Fibroblast of skin of right biceps (primary cell): Measurements from ENCODE around the gene NR5A2.

Source experiments
- DNase-seq: peaks from one replicate; pipeline ENCODE4 v3.0.0-alpha.2; 2013

The NR5A2 gene

GRCh38 chr1:200128944-200129879 is 101.7 kb downstream of the NR5A2 start:
- no peak for DNase-seq

DNA sequence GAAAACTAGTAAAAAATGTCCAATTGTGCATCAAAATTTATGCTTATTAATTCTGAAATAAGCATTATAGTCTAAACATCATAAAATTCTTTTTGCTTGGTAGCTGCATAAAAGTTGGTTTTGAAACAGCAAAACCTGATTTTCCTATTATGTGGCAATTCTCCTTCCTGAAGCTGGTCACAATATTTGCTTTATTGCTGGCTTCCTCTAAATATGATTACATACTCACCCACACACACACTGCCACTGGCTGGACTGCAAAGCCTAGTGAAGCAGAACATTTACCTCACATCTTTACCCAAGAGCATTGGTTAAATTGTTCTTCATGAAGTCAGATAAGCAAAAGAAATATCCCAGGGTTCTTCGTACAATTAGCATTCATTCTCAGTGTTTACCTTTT is 103.0 kb downstream of the NR5A2 start:
- DNase-seq, result no peak

DNA sequence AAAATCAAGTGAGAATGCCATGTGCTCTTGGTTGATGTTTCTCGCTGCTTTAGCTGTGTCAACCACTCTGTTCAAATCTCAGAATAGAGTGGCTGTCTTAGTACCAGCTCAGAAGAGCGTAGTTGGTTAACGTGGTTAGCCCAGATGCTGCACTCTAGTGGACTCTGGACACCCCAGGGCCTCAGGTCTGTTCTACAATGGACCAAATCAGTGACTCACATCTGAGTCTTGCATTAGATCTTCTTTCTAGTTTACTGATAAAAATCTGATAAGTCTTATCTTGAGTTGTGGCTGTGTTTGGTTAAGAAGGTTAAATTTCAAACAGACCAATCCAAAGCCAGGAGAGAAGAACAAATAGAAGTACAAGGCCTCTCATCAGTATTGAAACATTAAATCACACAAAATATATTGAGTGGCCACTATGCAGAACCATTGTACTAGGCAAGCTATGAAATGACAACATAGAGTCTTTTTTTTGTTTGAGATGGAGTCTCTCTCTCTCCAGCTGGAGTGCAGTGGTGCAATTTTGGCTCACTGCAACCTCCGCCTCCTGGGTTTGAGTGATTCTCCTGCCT is 104.1 kb downstream of the NR5A2 start:
- peak; percentile 15 for DNase-seq

- DNase-seq, result no peak
Measured at GRCh38 chr1:200133123-200133522, 105.6 kb downstream of the NR5A2 start.

- no peak for DNase-seq
Measured at GRCh38 chr1:200134116-200134515, 106.6 kb downstream of the NR5A2 start.

DNA sequence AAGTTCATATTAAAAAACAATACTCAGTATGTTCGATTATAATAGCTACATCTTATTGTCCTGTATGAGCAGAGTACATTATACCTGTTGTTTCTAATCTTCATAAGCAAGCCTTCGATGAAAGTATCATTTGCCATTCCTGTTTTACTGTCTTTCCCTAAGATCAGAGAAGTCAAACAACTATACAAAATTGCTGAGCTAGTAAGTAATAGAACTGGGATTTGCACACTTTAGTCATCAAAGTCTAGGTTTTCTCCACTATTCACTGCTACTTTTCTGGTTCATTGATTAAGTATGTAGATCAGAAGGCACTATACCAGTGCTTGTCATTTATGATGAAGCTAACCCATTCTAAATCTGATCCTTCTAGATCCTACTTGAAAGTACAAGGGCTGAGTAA is 108.9 kb downstream of the NR5A2 start:
- no peak for DNase-seq

DNA sequence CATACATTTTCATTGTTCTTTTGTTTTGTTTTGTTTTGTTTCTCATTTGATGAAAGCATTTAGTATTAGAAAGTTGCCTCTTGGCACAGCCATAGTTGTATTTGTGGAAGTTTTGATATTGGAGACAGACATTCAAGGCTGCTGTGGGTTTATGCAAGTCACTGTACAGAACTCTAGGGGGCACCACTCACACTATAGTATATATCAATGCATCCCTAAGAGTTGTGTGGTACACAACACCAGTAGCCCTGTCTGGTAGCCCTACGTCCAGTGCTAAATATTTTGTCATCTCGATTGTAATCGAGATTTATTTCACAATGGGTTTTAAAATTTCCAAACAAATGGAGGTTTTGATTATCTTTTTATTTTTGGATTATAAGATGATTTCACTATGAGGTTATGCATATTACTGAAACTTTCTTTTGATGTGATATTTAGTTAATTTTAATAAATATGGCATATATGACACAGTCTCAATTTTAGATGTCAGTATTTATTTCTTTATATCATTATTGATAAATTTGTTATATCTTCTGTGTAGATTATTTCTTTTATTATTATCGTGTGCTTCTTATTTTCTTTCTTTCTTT is 112.2 kb downstream of the NR5A2 start:
- peak; percentile 68 for DNase-seq

DNA sequence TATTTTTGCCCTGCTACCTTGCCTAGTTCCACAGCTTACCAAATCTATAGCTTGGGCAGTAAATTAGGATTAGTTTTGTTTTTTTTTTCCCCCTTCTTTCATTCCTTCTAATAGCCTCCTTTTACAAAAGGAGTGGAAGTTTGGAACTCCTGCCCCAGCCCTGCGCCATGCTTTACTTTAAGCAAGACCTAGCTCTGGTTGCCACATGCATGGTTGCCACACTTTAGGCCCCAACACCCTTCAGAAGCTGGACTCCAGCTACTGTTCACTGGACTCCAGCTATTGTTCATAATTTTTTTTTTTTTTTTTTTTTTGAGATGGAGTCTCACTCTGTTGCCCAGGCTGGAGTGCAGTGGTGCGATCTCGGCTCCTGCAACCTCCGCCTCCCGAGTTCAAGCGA is 115.8 kb downstream of the NR5A2 start:
- DNase-seq, result no peak

DNA sequence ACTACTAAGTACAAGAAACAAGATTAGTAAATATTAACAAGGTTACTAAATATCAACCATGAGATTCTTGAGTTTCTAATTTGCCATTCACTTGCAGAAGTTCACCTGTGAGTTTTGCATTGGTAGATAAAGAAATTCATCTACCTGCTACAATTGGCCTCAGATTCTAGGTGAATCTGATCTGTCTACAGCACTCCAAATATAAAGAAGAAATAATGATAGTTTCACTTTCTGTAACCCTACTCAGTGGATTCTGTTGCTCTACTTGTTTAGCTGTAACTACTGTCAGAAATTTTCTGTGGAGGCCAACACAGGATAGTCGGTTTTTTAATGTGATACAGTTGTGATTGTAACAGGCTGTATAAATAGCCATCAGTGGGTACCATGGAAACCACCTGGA is 118.6 kb downstream of the NR5A2 start:
- no peak for DNase-seq

DNA sequence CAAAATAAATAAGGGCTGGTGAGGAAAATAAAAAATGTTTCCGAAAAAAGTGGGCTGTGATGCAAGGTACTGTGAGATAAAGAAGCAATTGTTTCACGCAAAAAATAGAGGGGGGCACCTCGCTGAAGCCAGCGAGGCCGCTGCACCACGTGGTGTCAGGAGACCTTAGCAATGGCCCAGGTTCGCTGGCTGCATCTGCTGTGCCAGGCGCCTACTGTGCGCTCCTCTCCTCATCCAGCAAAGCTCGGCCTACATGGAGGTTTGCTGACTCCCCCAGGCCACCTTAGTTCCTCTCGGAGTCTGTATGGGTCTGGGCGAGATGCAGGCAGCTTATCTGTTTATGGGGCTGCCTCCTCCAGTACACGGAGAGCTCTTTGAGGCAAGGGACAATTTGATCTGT is 119.6 kb downstream of the NR5A2 start:
- DNase-seq, result no peak

DNA sequence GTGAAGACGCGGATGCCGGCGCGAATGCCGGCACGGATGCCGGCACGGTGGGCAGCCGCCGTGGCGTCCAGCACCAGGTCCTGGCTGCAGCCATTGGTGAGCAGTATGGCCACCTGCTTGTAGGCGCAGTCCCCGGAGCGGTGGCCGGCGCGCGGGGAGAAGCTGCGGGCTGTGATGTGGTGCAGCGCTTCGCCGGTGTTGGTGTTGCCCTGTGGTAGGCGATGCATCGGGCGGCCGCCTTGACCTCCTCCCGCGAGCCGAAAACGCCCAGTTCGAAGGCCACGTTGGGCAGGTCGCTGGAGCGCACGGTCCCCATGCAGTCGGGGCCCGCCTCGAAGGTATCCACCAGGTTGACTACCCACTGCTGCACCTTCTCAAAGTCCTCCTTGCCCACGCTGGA is 120.2 kb downstream of the NR5A2 start:
- DNase-seq, result no peak

- no peak for DNase-seq
Measured at GRCh38 chr1:200150006-200150405, 122.5 kb downstream of the NR5A2 start.

DNA sequence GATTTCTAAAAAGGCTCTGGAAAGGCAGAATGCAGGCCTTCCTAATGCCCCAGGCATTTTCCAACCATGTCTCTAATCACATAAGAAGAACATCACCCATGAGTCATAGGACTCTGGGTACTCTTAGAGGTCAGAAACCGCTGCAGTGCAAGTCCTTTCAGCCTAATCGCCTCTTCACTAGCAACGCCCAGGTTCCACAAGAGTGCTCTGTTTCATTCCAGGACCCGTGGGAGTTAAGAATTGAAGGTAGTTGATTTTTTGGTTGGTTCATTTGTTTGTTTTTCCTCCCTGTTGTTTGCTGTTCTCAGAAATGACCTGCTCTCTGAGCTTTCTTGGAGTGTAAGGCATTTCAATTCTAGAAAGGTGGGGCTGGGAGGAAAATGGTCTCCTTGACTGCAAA is 123.2 kb downstream of the NR5A2 start:
- peak; percentile 65 for DNase-seq

GRCh38 chr1:200152336-200152735 is 124.8 kb downstream of the NR5A2 start:
- no peak for DNase-seq

GRCh38 chr1:200153277-200154055 is 126.0 kb downstream of the NR5A2 start:
- no peak for DNase-seq

DNA sequence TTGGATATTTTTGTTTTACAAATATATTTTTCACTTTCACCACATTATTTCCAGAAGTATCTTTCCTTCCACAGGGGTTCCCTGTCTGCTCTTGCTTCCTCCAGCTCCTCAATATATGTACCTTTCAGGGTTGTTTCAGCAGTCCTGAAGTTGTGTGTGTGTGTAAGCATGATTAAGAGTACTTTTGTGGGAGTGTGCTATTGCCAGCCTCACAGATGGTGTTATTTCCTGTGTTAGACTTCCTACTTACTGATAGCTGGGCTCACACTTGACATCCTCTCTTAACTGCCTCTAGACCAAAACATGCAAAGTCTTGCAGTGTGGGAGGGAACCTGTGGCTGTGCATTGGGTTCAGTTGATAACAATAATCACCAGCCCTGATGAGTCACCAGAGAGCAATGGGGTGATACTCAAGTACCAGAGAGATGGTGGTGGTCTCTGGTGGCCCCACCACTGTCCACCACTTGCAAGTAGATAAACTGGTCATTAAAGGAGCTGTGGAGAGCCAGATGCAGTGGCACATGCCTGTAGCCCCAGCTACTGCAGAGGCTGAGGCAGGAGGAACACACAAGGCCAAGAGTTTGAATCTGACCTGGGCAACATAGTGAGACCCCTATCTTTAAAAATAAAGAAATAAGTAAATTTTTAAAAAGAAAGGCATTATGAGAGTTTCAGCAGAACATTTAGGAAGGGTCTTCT is 126.7 kb downstream of the NR5A2 start:
- peak; percentile 14 for DNase-seq

DNA sequence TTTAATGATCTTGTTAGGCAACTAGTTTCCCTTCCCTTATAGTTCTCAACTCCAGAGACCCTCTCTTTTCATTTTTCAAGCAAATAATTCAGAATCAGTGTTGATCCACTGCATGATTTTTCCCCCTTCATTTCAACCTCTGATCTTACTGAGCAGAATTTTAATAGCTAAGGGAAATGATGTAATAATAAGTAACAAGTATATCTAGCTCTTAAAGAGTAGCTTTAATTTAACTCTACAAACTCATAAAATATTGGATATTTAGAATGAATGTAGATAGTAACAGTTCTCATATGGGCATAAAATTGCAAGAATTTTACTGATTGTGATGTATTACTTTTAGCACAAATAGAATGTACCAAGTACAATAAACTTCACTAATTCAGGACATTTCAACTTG is 130.2 kb downstream of the NR5A2 start:
- no peak for DNase-seq

DNA sequence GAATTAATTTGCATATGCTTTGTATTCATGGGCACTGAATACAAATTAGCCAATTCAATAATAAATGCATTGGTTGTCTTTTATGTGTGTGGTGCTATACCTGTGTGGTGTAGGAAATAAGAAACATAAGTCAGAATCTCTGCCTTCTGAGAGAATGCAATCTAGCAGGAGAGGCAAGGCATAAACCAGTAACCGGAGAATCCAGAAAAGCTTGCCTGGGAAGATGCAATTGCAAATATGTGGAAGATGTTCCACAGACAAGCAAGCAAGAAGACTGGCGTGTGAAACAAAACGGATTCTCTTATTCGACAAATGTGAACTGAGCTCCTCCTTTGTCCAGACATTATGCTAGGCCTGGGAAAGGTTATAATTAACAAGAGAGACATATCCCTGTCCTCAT is 134.3 kb downstream of the NR5A2 start:
- DNase-seq, result no peak

- DNase-seq, result no peak
Measured at GRCh38 chr1:200162258-200162657, 134.7 kb downstream of the NR5A2 start.

GRCh38 chr1:200162877-200163276 is 135.4 kb downstream of the NR5A2 start:
- no peak for DNase-seq

DNA sequence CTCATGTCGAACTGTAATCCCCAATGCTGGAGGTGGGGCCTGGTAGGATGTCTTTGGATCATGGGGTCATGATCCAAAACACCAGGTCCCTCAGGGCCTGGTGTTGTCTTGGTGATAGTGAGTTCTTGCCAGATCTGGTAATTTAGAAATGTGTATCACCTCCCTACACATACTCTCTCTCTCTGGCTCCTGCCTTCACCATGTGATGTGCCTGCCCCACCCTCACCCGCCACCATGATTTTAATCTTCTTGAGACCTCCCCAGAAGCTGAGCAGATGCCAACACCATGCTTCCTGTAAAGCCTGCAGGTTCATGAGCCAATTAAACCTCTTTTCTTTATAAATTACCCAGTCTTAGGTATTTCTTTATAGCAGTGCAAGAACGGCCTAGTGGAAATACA is 136.4 kb downstream of the NR5A2 start:
- no peak for DNase-seq

DNA sequence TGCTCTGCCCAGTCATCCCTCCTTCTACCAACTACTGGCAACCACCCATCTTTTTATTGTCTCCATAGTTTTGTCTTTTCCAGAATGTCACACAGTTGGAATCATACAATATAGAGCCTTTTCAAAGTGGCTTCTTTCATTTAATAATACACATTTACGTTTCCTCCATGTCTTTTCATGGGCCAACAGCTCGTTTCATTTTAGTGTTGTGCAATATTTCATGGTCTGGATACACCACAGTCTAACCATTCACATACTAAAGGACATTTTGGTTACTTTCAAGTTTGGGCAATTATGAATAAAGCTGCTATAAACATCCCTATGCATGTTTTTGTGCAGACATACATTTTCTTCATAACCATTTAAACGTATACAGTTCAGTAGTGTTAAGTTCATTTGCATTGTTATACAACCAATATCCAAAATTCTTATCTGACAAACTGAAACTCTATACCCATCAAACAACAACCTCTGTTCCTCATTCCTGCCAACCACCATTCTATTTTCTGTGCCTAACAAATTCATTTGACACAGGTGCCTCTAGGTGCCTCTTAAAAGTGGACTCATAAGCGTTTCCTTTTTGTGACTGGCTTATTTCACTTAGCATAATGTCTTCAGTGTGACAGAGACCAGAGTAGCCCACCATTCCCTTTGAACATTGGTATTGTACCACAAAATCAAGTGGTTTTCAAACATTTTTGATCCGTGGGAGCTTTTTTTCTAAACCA is 138.1 kb downstream of the NR5A2 start:
- no peak for DNase-seq
